B cell (primary cell): ENCODE measurements around the gene TSC22D4. TPM values are rescaled to one million over a fixed set of nuclear protein-coding genes. Genes with fewer than 3 reads are reported as not detected.
A peak's percentile ranks its signal among the peaks of the same experiment; 100 is the strongest.

Source experiments
- ATAC-seq: fragments of 200-7000 bp; cut with Tn5 transposase; one replicate; pipeline ENCODE4 v1.10.0; 2021; ENCODE audit warnings: low read depth, mild to moderate bottlenecking, moderate number of reproducible peaks, moderate library complexity
- CTCF ChIA-PET: fragments of 350-600 bp; sonication (Branson Sonifier 250); formaldehyde crosslinking; loops from one replicate; lab custom pipeline; 2021; ENCODE audit warnings: antibody characterized with exemption, inconsistent platforms; lab: Charles Lee
- POLR2A ChIA-PET: fragments of 350-600 bp; sonication (Branson Sonifier 250); formaldehyde crosslinking; loops from one replicate; lab custom pipeline; 2021; ENCODE audit warnings: antibody characterized with exemption; lab: Charles Lee
- DNase-seq: peaks from one replicate; pipeline ENCODE4 v3.0.0; 2013
- H2AFZ ChIP-seq: 2 replicates; pipeline ENCODE4 v1.6.1; 2012; ENCODE audit warnings: mild to moderate bottlenecking, low read depth, low read length; ENCODE audit not compliant: insufficient read depth, poor library complexity, severe bottlenecking
- H3K27ac ChIP-seq, 2 donors: 1 replicate in 1 of 2; 2 replicates in 1 of 2; pipeline ENCODE4 v1.5.1; 2012 to 2013; ENCODE audit warnings: low read length in 2 of 2, mild to moderate bottlenecking in 2 of 2, moderate library complexity in 1 of 2
- H3K27me3 ChIP-seq, 4 experiments: fragments of 200-600 bp in 1 of 4; sonication (generic) in 1 of 4; replicated peaks in 1 of 4; 1 replicate in 2 of 4; 2 replicates in 2 of 4; pipeline versions ENCODE4 v1.6.1 to v1.7.0; 2013 to 2016; ENCODE audit warnings: low read length in 3 of 4, mild to moderate bottlenecking in 2 of 4, mixed read lengths in 1 of 4, moderate library complexity in 1 of 4; ENCODE audit not compliant: insufficient read depth in 4 of 4, control insufficient read depth in 3 of 4; ENCODE audit errors: control extremely low read depth in 1 of 4
- H3K36me3 ChIP-seq, 2 experiments: replicated peaks in 1 of 2; 1 replicate in 1 of 2; 2 replicates in 1 of 2; pipeline versions ENCODE4 v1.6.1 to v1.7.1; 2013; ENCODE audit warnings: low read length in 1 of 2; ENCODE audit not compliant: insufficient read depth in 2 of 2, control insufficient read depth in 1 of 2; ENCODE audit errors: control extremely low read depth in 1 of 2, extremely low read depth in 1 of 2
- H3K4me1 ChIP-seq, 2 donors: fragments of 200-600 bp in 1 of 2; sonication (generic) in 1 of 2; 1 replicate in 1 of 2; 2 replicates in 1 of 2; pipeline versions ENCODE4 v1.5.1 to v1.6.1; 2013 to 2017; ENCODE audit warnings: low read length in 2 of 2; ENCODE audit not compliant: control insufficient read depth in 2 of 2, insufficient read depth in 2 of 2
- H3K4me2 ChIP-seq: replicated peaks from 2 replicates; pipeline ENCODE3; 2012; ENCODE audit warnings: mild to moderate bottlenecking, low read depth, low read length; ENCODE audit not compliant: poor library complexity, severe bottlenecking
- H3K4me3 ChIP-seq, 5 experiments: fragments of 200-600 bp in 1 of 5; sonication (generic) in 1 of 5; 1 replicate in 3 of 5; 2 replicates in 2 of 5; pipeline versions ENCODE4 v1.5.1 to v1.7.0; 2011 to 2016; ENCODE audit warnings: low read length in 4 of 5, mild to moderate bottlenecking in 4 of 5, low read depth in 2 of 5, control low read depth in 1 of 5, moderate library complexity in 1 of 5; ENCODE audit not compliant: insufficient read depth in 1 of 5; ENCODE audit errors: control extremely low read depth in 1 of 5, extremely low read depth in 1 of 5
- H3K79me2 ChIP-seq: fragments of 200-600 bp; sonication (generic); one replicate; pipeline ENCODE4 v1.6.0; 2016; ENCODE audit warnings: low read length; ENCODE audit not compliant: control insufficient read depth, insufficient read depth
- H3K9ac ChIP-seq: fragments of 200-600 bp; sonication (generic); 2 replicates; pipeline ENCODE4 v1.6.1; 2017; ENCODE audit warnings: mild to moderate bottlenecking, low read length, moderate library complexity
- H3K9me3 ChIP-seq, 3 donors: one replicate each; pipeline versions ENCODE4 v1.6.1 to v1.7.1; 2013; ENCODE audit warnings: low read length in 2 of 3; ENCODE audit not compliant: control insufficient read depth in 2 of 3, insufficient read depth in 1 of 3; ENCODE audit errors: control extremely low read depth in 1 of 3
- H4K20me1 ChIP-seq: 2 replicates; pipeline ENCODE4 v1.6.0; 2012; ENCODE audit warnings: mild to moderate bottlenecking, low read length; ENCODE audit not compliant: insufficient read depth, control insufficient read depth, poor library complexity, severe bottlenecking
- H3K27ac Mint-ChIP-seq: one replicate; pipeline ENCODE4 v1.8.0; 2021; ENCODE audit warnings: mixed read lengths
- H3K27me3 Mint-ChIP-seq: one replicate; pipeline ENCODE4 v1.8.0; 2021; ENCODE audit warnings: mixed read lengths
- H3K4me1 Mint-ChIP-seq: one replicate; pipeline ENCODE4 v1.8.0; 2021; ENCODE audit warnings: mixed read lengths
- H3K4me3 Mint-ChIP-seq: one replicate; pipeline ENCODE4 v1.8.0; 2021; ENCODE audit warnings: mixed read lengths
- H3K9me3 Mint-ChIP-seq: one replicate; pipeline ENCODE4 v1.8.0; 2022; ENCODE audit warnings: mixed read lengths; ENCODE audit not compliant: insufficient read depth
- EZH2 ChIP-seq: IDR thresholded peaks from 2 replicates; pipeline ENCODE4 v1.6.1; 2012; ENCODE audit warnings: borderline replicate concordance, low read depth, mild to moderate bottlenecking, moderate library complexity, low read length; ENCODE audit not compliant: insufficient read depth, poor library complexity, severe bottlenecking
- WGBS: methylation state at CpG from one replicate; pipeline ENCODE4 v1.1.5; 2013; ENCODE audit warnings: missing lambda C conversion rate; ENCODE audit not compliant: insufficient coverage; 5-methylcytosine and 5-hydroxymethylcytosine counted together
- intact Hi-C: fragments of 100-400 bp; cut with micrococcal nuclease; formaldehyde crosslinking; loops from one replicate; pipeline ENCODE4 v1.10.0; 2022
- polyA plus RNA-seq: library from polyadenylated mRNA; depleted of rRNA; stranded (reverse); fragments of >200 nt; gene quantifications from 2 replicates; pipeline ENCODE4 v1.2.3, GENCODE V29; 2012
- total RNA-seq, 2 donors: library from RNA; stranded (reverse); fragments of 120-200 nt in 1 of 2; gene quantifications; 1 replicate in 1 of 2; 2 replicates in 1 of 2; pipeline versions ENCODE4 v1.2.3 to v1.2.4, GENCODE V29; 2013 to 2022
- TF ChIP-seq, protein P1 (sequence below): fragments of 200-600 bp; IDR thresholded peaks from one replicate; pipeline ENCODE4 v1.8.0; 2022; ENCODE audit warnings: antibody characterized with exemption, mild to moderate bottlenecking

Gene TSC22D4
- total and polyA plus RNA-seq, 2 donors (not counting 1 experiment from before 2014, with no cell fraction given): 80.2 to 92.8 TPM

DNA sequence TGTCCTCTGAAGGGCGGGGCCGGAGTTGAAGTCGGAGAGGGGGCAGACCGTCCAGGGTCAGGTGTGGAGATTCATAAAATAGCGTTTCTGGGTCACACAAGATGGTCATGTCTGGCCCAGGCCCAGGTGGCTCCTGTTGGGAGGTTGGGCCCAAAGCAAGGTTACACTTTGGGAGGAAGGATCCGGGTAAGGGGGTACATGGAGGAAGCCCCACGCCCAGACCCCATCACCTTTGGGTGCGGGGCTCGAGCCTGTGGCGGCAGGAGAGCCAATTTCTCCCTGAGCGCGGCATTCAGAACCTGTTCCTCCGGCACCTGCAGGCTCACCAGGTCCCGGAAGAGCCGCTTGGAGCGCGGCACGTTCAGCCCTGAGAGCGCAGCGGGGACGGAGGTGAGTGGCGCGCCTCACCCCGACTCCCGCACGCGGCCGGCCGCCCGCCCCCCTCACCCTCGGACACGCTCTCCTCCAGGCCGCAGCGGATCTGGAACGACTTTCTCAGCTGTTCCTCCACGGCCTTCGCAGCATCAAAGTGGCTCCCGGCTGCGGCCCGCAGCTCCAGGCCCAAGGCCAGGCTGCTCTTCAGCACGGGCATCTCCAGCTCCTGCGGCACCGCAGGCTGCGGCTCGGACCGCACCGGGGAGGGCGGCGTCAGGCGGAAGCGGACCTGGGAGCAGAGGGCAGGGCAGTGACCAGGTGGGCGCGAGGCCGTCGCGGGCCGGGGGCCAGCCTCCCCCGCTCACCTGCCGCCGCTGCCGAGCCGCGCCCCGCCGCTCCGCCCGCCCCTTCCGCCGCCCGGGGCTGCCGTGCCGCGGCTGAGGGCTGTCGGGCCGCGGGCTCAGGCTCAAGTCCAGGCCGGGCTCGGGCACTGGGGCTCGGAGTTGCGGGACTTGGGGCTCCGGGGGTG is 43.4 kb downstream of the TSC22D4 start:
- H3K79me2 ChIP-seq: peaks cover 38% of the 10 kb centered on the region
- peaks cover 40% of the 10 kb centered on the region for H4K20me1 ChIP-seq
- peak overlapping the region; percentile 88 for H3K9ac ChIP-seq
- ATAC-seq: peak; percentile 28
- H3K27ac ChIP-seq: peak overlapping the region; percentile 87 to 91
- no peaks in the 10 kb centered on the region for H3K9me3 Mint-ChIP-seq
- peak overlapping the region; percentile 95 for H3K4me2 ChIP-seq
- peak overlapping the region; percentile 39 to 96 (median 81) for H3K4me3 ChIP-seq
- ChIA-PET POLR2A (interaction anchor here (0.7 to 1.8 kb wide), 8 partner anchors 7 to 1055 kb away, joined by 3 to 19 read pairs (median 6); partner anchors contain the start of genes LAMTOR4, TSC22D4 and ZCWPW1), CTCF (interaction anchor here (0.5 to 2.1 kb wide), 9 partner anchors 10 to 270 kb away, joined by 3 to 6 read pairs (median 4); partner anchors contain the start of genes MOSPD3 and POP7)
- H3K4me3 Mint-ChIP-seq: peak overlapping the region; percentile 98
- DNase-seq: peak; percentile 81
- H3K9me3 ChIP-seq: no peaks in the 10 kb centered on the region
- H3K4me1 Mint-ChIP-seq: peaks cover 50% of the 10 kb centered on the region
- H3K36me3 ChIP-seq: peaks cover 5 to 30% of the 10 kb centered on the region in 2 experiments
- no peaks in the 10 kb centered on the region for H3K27me3 Mint-ChIP-seq
- intact Hi-C loops: loop anchor here (1.0 to 2.0 kb wide), 7 partner anchors 7 to 417 kb away; partner anchors contain the start of genes MOSPD3, POP7, SLC12A9 and TSC22D4
- 2% methylated on average over 81 of the region's 81 CpGs for WGBS
- peaks cover 26 to 46% of the 10 kb centered on the region in 2 donors for H3K4me1 ChIP-seq
- peak overlapping the region; percentile 75 for H2AFZ ChIP-seq
- no peaks in the 10 kb centered on the region for H3K27me3 ChIP-seq
- TF ChIP-seq, protein P1, sequence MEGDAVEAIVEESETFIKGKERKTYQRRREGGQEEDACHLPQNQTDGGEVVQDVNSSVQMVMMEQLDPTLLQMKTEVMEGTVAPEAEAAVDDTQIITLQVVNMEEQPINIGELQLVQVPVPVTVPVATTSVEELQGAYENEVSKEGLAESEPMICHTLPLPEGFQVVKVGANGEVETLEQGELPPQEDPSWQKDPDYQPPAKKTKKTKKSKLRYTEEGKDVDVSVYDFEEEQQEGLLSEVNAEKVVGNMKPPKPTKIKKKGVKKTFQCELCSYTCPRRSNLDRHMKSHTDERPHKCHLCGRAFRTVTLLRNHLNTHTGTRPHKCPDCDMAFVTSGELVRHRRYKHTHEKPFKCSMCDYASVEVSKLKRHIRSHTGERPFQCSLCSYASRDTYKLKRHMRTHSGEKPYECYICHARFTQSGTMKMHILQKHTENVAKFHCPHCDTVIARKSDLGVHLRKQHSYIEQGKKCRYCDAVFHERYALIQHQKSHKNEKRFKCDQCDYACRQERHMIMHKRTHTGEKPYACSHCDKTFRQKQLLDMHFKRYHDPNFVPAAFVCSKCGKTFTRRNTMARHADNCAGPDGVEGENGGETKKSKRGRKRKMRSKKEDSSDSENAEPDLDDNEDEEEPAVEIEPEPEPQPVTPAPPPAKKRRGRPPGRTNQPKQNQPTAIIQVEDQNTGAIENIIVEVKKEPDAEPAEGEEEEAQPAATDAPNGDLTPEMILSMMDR: no peak
- TF ChIP-seq EZH2: no peak
- peak overlapping the region; percentile 99 for H3K27ac Mint-ChIP-seq
